HG02763 (cell line): ENCODE measurements around the gene TFF1.

Source experiments
- ATAC-seq: cut with Tn5 transposase; IDR thresholded peaks from one replicate; pipeline ENCODE4 v1.9.1; 2021; ENCODE audit warnings: mild to moderate bottlenecking, moderate library complexity; ENCODE audit not compliant: unreplicated experiment

The TFF1 gene

DNA sequence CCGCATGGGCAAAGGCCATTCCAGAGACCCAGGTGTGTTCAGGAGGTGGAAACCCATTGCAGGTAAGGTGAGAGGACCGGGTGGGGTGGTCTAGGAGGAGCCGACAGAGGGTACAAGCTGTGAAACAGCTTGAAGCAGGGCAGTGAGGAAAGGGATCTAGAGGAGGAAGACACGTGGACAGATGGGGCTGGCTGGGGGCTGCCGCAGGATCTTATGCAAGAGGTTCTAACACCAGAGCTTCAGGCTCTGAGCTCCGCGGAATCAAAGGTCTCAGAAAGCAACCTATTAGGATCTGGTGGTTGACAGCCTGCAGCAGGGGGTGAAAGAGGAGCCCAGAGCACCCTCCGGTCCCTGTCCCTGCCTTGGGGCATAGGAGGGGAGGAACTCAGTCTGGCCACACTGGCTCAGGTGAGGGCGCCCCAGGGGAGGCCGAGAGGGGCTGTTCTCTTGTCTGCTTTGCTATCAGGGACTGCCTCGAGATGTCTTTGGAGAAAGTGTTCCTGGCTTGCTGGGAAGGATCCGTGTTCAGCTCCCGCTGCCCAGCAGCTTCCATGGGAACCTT is 1.9 kb downstream of the TFF1 start:
- no peak for ATAC-seq

DNA sequence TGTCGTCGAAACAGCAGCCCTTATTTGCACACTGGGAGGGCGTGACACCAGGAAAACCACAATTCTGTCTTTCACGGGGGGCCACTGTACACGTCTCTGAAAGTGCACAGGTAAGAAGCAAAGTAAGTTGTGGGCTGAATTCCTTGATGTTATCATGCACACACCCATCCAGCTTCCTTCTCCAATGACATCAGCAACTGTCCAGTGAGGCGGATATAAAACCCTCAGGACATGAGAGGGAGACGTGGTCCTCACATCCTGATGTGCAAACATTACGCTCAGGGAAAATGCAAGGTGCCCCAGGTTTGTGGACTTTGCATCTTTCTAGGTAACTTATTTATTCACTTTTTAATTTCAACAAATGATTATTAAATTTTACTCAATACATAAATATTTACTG is 3.0 kb downstream of the TFF1 start:
- ATAC-seq: no peak

DNA sequence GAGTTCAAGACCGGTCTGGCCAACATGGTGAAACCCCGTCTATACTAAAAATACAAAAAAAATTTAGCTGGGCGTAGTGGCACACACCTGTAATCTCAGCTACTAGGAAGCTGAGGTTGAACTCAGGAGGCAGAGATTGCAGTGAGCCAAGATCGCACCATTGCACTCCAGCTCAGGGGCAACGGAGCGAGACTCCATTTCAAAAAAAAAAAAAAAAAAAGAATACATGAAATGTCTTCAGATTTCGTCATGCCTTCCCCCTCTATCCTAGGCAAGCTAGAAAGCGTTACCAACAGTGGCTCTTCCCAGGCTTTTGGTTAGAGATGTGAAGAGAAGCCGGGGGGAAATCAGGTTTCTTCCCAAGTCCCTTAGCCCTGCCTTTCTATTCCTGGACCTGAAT is 3.6 kb downstream of the TFF1 start:
- ATAC-seq: no peak

DNA sequence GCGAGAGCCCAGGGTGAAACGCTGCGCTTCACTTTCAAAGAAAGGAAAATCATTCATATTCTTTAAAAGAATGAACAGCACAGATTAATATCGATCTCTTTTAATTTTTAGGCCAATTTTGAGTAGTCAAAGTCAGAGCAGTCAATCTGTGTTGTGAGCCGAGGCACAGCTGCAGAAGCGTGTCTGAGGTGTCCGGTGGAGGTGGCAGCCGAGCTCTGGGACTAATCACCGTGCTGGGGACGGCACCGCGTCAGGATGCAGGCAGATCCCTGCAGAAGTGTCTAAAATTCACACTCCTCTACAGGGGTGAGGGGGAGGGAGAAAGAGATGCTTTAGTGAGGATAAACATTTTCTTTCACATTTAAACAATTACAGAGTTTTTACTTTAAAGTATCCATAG is 4.1 kb downstream of the TFF1 start:
- ATAC-seq: no peak

DNA sequence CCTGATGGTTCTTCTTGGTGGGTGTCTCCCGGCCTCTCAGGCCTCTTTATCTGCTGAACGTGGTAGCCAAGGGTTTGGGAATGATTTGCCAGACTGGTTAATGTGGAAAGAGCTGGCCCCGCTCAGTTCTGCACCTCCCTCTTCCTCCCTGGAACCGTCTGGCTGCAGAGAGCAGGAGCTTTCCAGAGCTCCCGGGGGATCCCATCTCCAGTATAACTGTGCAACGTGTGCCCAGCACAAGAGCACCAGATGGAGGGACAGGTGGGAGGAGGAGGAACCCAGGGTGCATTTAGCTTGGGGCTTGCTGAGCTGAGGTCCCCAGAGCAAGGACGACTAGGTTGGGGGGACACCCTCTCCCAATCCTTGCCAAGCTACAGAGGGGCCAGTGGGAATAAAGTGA is 5.0 kb downstream of the TFF1 start:
- ATAC-seq: no peak

DNA sequence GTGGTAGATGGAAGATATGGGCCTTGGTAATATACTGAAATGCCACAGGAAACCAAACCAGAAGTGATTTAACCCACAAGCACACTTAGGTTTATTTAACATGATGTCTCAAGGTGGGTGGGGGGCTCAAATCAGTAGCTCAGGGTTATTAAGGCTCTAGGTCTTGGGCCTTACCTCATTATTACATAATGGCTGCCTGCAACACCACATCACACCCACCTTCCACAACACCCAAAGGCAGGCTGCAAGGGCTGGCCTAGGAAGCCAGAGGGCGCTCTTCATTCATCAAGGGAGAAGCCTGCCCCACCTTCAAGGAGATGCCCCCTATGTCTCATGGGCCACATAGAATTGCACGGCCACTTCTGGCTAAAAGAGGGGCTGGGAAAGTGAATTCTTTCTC is 6.0 kb downstream of the TFF1 start:
- no peak for ATAC-seq

DNA sequence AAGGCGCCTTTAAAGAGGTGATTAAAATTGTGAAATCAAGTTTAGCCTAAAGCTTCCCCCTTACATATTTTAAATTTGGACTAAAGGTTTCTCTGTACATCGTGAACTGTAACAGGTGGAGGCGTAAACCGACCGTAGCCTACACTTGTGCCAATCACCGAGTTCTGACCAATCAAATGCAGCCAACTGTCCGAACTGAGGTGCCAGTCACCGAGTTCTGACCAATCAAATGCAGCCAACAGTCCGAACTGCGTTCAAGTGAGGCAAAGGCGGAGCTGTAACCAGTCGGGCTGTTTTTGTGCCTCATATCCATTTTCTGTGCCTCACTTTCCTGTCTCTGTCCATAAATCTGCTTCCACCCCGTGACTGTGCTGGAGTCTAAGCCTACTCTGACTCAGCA is 7.4 kb downstream of the TFF1 start:
- ATAC-seq: no peak

DNA sequence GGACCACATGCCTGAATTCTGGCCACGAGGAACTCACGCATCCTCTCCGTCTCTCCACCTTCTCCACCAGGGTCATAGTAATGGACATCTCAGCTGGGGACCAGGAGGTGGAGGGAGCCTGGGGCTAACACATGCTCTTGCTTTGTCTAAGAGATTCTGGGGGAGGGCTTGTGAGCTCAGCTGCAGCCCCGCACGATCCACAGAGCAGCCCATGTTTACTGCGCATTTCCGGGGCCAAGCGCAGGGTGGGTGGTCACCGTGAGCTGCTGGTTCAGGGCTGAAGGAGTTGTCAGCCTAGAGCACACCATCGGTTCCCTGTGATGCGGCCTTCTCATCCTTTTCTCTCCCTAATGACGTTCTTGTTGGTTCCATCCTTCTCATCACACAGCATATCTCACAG is 8.1 kb downstream of the TFF1 start:
- ATAC-seq: no peak

DNA sequence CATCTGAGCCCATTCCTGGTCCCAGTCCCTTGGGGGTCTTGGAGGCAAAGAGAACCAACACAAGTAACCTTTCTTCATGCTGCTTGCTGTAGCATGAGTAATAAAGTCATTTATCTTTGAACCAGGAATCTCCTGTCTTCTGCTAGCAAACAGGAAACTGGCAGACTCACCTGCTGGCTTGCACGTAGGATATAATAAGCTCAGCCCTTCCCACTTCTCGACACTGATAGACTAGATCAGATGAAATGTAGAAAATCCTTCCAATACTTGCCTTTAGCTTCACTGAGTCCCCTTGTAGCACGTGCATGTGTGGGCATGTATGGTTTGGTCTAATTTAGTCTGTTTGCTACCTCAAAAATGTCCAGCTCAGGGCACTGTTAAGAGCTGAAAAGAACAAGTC is 9.0 kb downstream of the TFF1 start:
- ATAC-seq: no peak

DNA sequence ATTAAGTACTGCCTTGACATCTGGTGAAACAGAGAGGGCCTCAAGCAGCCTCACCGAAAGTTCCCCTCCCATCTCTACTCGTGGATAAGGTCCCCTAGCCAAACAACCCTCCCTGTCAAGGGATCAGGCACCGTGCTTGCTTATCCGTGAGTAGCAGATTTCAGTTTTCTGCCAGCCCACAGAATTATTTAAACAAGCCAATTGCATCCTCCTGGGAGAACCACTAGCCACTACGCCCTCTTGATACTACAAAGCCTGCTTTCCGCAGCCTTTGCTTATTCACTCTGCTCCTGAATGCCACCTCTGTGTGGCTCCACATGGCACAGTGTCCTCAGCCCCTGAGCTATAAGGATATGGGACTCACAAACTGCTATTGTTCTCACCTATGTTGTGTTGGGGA is 9.7 kb downstream of the TFF1 start:
- ATAC-seq: no peak

DNA sequence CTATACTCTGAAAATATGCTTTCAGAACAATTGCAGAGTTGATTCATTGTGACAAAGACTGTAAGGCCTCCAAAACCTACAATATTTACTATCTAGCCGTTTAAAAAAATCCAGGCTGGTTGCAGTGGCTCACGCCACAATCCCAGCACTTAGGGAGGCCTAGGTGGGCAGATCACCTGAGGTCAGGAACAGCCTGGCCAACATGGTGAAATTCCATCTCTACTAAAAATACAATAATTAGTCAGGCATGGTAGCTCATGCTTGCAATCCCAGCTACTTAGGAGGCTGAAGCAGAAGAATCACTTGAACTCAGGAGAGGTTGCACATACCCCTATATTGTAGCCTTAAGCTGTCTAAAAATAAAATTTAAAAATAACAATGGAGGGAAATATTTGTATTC is 10.3 kb downstream of the TFF1 start:
- ATAC-seq: no peak

DNA sequence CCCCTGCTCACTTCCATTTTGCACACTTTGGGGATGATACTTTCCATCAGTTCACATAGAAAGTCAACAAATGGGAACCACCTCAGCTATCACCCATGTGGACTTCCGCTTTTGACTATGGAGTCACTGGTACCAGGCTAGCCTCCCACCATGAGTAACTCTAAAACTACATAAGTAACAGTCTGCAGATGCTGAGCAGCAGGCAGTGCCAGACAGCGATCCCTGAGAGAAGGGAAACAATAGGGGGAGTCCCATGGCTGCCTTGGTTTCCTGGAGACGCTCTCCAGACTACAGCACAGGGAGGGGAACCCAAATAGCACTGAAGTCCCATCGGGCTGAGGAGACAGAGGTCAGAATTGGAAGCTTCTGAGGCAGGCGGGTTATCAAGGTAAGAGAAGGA is 12.7 kb downstream of the TFF1 start:
- ATAC-seq: no peak

DNA sequence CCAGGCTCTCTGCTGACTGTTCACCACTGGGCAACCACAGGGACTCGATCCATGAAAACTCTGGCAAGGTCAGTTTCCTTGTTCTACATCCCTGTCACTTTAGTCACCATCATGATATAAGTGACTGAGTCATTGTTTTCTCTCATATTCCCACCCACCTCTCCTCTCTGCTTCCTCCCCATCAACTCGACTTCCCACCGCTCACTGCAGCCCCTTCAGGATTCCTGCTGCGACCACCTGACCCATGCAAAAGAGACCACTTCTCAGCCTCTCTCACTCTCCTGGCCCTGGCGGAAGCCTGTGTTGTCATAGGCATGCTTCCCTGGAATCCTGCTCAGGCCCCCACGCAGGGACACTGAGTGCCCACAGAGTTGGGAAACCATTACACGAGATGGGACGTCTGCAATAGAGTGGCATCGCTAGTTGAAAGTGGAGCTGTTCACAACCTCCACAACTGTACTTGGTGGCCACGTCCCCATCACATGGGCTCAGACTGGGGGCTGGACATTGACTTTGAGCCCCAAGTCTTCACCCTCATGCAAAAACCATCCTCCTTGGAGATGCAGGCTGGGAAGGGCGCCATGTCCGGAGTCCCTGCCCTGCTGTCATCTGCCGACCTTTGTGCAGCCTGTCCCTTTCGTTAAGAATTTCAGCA is 13.8 kb downstream of the TFF1 start:
- no peak for ATAC-seq

DNA sequence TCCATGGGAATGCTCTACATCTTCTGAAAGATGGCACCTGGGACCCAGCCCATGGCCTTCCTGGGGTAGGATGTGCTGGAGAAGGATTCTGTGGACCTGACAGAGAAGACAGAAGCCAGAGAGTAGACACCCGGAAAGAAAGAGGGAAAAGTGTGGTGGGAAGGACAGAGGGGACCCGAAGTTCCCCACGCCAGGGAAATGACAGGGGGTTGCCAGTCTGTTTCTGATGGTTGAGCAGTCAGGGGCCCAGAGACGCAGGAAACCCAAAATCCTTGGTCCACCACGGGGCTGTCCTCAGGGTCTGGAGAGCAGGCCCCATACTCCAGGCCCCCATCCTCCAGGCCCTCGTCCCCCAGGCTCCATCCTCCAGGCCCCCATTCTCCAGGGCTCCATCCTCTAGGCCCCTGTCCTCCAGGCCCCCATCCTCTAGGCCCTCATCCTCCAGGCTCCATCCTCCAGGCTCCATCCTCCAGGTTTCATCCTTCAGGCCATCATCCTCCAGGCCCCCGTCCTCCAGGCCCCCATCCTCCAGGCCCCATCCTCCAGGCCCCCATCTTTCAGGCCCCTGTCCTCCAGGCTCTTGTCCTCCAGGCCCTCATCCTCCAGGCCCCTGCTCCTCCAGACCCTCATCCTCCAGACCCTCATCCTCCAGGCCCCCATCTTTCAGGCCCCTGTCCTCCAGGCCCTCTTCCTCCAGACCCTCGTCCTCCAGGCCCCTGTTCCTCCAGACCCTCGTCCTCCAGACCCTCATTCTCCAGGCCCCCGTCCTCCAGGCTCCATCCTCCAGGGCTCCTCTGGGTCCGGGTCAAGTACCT is 14.5 kb downstream of the TFF1 start:
- no peak for ATAC-seq

DNA sequence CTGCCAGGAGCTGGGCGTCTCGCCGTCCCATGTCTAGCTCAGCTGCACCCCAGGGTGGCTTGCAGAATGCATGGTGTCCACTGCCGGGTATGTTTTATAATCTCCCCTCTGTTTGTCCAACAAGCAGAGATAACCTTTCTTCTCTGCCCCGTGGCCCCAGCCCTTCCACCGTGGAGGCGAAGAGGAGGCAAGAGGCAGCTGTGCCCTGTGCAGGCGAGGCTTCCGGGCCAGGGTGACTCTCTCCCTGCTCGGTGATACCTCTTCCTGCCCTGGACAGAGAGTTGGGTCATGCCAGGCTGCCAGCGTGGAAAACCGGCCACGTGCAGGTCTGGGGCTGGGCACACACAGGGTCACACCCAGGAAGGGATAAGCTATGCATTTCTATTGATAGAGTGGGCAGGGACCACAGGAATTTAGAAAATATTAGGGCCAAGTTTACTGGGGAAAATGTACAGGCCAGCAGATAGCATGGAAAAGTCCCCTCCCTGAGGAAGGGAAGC is 15.4 kb downstream of the TFF1 start, which contains the start of gene TFF2:
TFF2 (minus strand) TSS at position 68 of the 500 bp plus-strand sequence; CDS start at position 31, 37 bp downstream.
- ATAC-seq: no peak

DNA sequence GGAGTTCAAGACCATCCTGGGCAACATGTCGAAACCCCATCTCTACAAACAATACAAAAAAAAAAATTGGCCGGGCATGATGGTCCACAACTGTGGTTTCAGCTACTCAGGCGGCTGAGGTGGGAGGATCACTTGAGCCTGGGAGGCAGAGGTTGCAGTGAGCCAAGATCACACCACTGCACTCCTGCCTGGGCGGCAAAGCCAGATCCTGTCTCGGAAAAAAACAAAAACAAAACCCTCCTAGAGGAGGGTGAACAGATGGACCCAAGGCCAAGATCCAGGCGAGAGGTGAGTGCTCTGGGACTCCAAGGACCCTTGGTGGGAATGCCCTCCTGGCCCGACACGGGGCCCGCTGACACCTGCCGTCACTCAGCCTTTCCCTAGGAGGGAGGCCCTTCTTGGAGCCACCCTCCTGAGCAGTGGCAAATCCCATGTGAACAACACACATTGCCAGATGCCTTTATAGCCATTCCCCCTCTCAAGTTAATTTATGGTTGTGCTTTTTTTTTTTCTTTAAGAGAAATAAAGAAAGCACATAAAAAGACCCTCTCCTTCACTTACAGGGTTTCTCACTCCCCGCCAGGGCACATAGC is 15.9 kb downstream of the TFF1 start:
- ATAC-seq: no peak

DNA sequence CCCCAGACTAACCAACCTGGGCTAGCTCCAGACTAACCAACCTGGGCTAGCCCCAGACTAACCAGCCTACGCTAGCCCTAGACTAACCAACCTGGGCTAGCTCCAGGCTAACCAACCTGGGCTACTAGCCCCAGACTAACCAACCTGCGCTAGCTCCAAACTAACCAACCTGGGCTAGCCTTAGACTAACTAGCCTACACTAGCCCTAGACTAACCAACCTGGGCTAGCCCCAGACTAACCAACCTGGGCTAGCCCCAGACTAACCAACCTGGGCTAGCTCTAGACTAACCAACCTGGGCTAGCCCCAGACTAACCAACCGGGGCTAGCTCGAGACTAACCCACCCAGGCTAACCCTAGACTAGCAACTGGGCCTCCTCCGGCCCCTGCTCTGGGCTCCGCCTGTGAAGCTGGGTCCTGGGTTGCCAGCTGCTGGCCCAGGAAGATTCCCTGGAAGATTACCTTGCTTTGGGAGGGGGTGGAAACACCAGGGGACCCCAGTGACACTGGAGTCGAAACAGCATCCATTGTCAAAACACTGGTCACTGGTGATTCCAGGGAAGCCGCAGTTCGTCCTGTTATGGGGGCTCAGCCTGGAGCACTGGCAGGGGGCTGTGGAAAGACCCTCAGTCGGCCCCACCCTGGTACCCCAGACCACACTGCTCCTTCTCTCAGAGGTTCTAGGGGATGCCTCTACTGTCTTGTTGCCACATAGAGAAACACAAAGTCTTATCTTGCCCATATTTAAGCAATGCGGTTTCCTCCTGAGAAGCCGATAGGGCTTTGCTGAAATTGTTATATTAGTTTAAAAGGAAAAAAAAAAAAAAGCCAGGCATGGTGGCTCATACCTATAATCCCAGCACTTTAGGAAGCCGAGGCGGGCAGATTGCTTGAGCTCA is 16.7 kb downstream of the TFF1 start:
- ATAC-seq: no peak

DNA sequence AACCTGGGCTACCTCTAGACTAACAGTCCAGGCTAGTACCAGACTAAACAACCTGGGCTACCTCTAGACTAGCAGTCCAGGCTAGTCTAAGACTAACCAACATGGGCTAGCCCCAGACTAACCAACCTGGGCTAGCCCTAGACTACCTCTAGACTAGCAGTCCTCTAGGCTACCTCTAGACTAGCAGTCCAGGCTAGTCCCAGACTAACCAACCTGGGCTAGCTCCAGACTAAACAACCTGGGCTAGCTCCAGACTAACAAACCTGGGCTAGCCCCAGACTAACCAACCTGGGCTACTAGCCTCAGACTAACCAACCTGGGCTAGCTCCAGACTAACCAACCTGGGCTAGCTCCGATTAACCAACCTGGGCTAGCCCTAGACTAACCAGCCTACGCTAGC is 17.6 kb downstream of the TFF1 start:
- ATAC-seq: no peak

DNA sequence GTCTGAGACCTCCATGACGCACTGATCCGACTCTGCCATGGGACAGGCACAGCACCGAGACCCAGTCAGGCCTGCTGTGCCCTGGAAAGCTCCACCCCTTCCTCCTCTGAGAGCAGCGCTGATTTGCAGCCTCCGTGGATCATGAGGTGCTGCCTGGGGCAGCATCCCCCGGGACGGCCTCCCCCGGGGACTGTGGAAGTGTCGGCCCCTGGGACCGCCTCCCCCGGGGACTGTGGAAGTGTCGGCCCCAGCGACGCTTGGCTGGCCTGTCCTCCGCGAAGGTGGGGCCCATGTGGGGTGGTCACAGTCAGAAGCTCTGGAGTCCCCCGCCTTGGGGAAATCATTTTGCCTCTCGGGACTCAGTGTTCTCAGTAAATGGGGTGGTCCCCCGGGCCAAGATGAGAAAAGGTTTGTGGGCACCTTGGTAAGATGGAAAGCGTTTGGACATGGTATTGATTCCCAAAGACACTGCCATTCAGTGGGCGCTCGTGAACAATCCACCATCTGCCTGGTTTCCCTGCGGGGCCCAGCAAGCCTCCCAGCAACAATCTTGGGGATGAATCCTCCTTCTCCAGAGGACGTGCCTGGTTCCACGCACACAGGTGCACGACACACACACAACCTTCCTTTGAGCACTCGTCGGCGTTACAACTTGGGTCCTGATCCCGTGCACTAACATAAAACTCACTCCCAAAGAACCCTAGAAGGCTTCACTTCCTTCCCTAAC is 18.6 kb downstream of the TFF1 start:
- no peak for ATAC-seq
